Osteoblast (primary cell): ENCODE results near the gene PHKB. TPM values are rescaled to one million over a fixed set of nuclear protein-coding genes. Genes with fewer than 3 reads are reported as not detected.

Source experiments
- DNase-seq: peaks from one replicate; pipeline ENCODE4 v3.0.0; 2011; ENCODE audit warnings: low spot score, mixed read lengths; ENCODE audit not compliant: insufficient read length; ENCODE audit errors: missing footprints
- H2AFZ ChIP-seq: 2 replicates; pipeline ENCODE4 v1.6.0; 2011; ENCODE audit warnings: mild to moderate bottlenecking, low read length
- H3K27ac ChIP-seq: 2 replicates; pipeline ENCODE4 v1.5.1; 2011; ENCODE audit warnings: mild to moderate bottlenecking, low read depth, low read length, moderate library complexity
- H3K27me3 ChIP-seq: 2 replicates; pipeline ENCODE4 v1.6.0; 2012; ENCODE audit warnings: mild to moderate bottlenecking, control low read depth, inconsistent platforms, low read length, moderate library complexity; ENCODE audit not compliant: insufficient read depth
- H3K36me3 ChIP-seq: 2 replicates; pipeline ENCODE4 v1.5.1; 2011; ENCODE audit warnings: mild to moderate bottlenecking, low read length, control low read depth, moderate library complexity; ENCODE audit not compliant: insufficient read depth
- H3K4me1 ChIP-seq: 2 replicates; pipeline ENCODE4 v1.5.1; 2011; ENCODE audit warnings: mild to moderate bottlenecking, low read length, control low read depth, moderate library complexity; ENCODE audit not compliant: insufficient read depth
- H3K4me2 ChIP-seq: 2 replicates; pipeline ENCODE4 v1.6.0; 2011; ENCODE audit warnings: mild to moderate bottlenecking, low read length; ENCODE audit not compliant: insufficient read depth
- H3K4me3 ChIP-seq: fragments of 200-600 bp; sonication (generic); 3 replicates; pipeline ENCODE4 v1.5.1; 2012; ENCODE audit warnings: mild to moderate bottlenecking, low read length, inconsistent platforms; ENCODE audit not compliant: insufficient read depth
- H3K79me2 ChIP-seq: 2 replicates; pipeline ENCODE4 v1.6.0; 2012; ENCODE audit warnings: mild to moderate bottlenecking, low read length, control low read depth, inconsistent platforms; ENCODE audit not compliant: insufficient read depth
- H3K9me3 ChIP-seq: 2 replicates; pipeline ENCODE4 v1.5.1; 2011; ENCODE audit warnings: low read depth, low read length, control low read depth
- H4K20me1 ChIP-seq: 2 replicates; pipeline ENCODE4 v1.6.0; 2012; ENCODE audit warnings: mild to moderate bottlenecking, low read length, control low read depth; ENCODE audit not compliant: insufficient read depth
- CTCF ChIP-seq: IDR thresholded peaks from 2 replicates; pipeline ENCODE4 v1.5.1; 2011; ENCODE audit warnings: mild to moderate bottlenecking, low read depth, low read length, moderate library complexity; ENCODE audit errors: extremely low read depth
- total RNA-seq: library from RNA; depleted of rRNA; stranded (reverse); fragments of >200 nt; gene quantifications from 2 replicates; pipeline ENCODE4 v1.2.3, GENCODE V29; 2012

PHKB gene
- total RNA-seq, 1 donor: 76.4 TPM

- no peak overlapping the region for H3K4me2 ChIP-seq
- no peak overlapping the region for H3K4me3 ChIP-seq
- no peaks in the 10 kb centered on the region for H4K20me1 ChIP-seq
- no peak overlapping the region for H2AFZ ChIP-seq
- H3K4me1 ChIP-seq: no peaks in the 10 kb centered on the region
- no peak overlapping the region for H3K27ac ChIP-seq
- no peak for DNase-seq
- no peaks in the 10 kb centered on the region for H3K79me2 ChIP-seq
- H3K9me3 ChIP-seq: no peaks in the 10 kb centered on the region
- no peaks in the 10 kb centered on the region for H3K36me3 ChIP-seq
- no peaks in the 10 kb centered on the region for H3K27me3 ChIP-seq
- TF ChIP-seq CTCF: no peak
These were observed 151.6 kb downstream of the PHKB start for GRCh38 chr16:47612711-47613110.

GRCh38 chr16:47613251-47613650 is 152.1 kb downstream of the PHKB start:
- Histone ChIP-seq H3K4me3 (no peak overlapping the region), H3K79me2 (no peaks in the 10 kb centered on the region), H3K9me3 (no peaks in the 10 kb centered on the region), H3K4me1 (no peaks in the 10 kb centered on the region), H3K27me3 (no peaks in the 10 kb centered on the region), H2AFZ (no peak overlapping the region), H4K20me1 (no peaks in the 10 kb centered on the region), H3K27ac (no peak overlapping the region), H3K36me3 (no peaks in the 10 kb centered on the region), H3K4me2 (no peak overlapping the region)
- TF ChIP-seq CTCF: no peak
- no peak for DNase-seq

GRCh38 chr16:47617732-47618131 is 156.6 kb downstream of the PHKB start:
- Histone ChIP-seq H2AFZ (no peak overlapping the region), H3K27me3 (no peaks in the 10 kb centered on the region), H3K79me2 (no peaks in the 10 kb centered on the region), H3K4me1 (no peaks in the 10 kb centered on the region), H4K20me1 (no peaks in the 10 kb centered on the region), H3K4me2 (no peak overlapping the region), H3K27ac (no peak overlapping the region), H3K4me3 (no peak overlapping the region), H3K9me3 (no peaks in the 10 kb centered on the region), H3K36me3 (no peaks in the 10 kb centered on the region)
- DNase-seq: no peak
- TF ChIP-seq CTCF: no peak

- Histone ChIP-seq H3K79me2 (no peaks in the 10 kb centered on the region), H3K4me1 (no peaks in the 10 kb centered on the region), H4K20me1 (no peaks in the 10 kb centered on the region), H3K27me3 (no peaks in the 10 kb centered on the region), H2AFZ (no peak overlapping the region), H3K27ac (no peak overlapping the region), H3K9me3 (no peaks in the 10 kb centered on the region), H3K4me3 (no peak overlapping the region), H3K4me2 (no peak overlapping the region), H3K36me3 (no peaks in the 10 kb centered on the region)
- DNase-seq: no peak
- TF ChIP-seq CTCF: no peak
These were observed 161.5 kb downstream of the PHKB start for GRCh38 chr16:47622451-47623176.
